NCI-H2107 treated with DMSO at 0.1 percent for 48 hours (cell line): ENCODE measurements around the gene RCBTB1.

ENCODE experiments used
- DNase-seq: peaks from one replicate; lab custom pipeline; 2025; ENCODE audit not compliant: unreplicated experiment; lab: John Stamatoyannopoulos, UW

Gene RCBTB1

DNA sequence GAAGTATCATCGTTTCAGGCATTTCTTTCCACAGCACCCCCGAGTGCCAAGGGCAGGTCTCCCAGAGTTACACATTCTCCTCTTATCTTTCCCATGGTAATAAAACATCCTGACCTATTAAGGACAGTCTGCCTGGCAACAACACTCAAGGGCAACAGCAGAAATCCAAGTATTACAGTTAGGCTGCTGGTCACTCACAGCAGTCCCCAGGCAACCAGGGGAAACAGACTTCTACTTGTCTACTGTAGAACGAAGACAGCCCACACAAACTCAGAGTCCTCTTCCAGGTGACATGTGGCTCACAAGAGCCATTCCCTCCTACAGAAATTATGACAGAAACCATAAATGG, 24.3 kb downstream of the RCBTB1 start:
- no peak for DNase-seq

DNA sequence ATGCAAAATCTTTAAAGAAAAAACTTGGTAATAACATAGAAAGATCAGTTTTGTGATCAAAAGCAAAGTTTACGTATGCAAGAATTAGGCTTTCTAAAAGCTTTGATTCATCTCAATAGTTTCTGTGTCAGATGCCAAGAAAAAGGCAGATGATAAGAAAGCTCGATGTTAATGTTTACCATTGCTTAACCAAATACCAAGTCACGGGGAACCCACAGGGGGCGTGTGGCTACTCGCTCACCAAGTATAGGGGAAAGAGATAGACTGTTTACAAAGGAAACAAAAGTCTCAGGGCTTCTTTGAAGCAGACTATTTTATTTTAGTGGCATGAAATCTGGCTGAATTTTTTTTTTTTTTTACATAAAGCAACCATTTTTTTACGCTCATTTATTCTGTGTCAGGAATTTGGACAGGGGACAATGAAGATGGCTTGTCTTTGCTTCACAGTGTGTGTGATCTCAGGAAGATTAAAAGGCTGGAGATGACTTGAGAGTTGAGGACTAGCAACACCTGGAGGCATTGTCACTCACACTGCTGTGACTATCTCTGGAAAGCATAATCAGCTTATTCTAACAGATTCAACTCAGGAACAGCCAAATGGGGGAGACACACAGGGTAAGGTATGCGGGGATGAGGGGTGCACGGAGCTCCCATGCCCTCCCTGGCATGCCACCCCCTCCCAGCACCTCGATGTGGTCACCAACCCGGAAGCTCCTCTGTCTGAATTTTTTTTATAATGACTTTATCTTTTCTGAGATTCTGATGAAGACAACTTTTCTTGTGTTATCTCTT, 24.9 kb downstream of the RCBTB1 start:
- DNase-seq: no peak

DNA sequence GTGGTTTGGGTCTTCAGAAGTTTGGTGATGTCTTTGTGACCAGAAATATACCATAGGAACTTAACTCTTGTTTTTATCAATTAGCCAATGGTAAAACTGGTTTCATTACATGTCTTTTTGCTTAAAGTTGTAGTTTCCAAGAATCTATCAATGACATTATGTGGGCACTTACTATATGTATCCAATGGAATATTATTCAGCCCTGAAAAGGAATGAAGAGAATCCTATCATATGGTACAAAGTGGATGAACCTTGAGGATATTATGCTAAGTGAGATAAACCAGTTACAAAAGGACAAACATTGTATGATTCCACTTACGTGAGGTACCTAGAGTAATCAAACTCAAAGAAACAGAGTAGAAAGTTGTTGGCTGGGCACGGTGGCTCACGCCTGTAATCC, 26.4 kb downstream of the RCBTB1 start:
- DNase-seq: no peak

DNA sequence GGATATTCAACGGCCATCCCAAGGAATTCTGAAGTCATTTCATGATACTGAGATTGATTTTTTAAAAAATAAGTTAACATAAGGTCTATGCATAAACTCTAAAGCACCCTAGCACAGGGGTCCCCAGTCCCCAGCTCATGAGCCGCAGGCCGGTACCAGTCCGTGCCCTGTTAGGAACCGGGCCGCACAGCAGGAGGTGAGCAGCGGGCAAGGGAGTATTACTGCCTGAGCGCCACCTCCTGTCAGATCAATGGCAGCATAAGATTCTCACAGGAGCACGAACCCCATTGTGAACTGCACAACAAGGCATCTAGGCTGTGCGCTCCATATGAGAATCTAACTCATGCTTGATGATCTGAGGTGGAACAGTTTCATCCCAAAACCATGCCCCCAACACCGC, 31.0 kb downstream of the RCBTB1 start:
- no peak for DNase-seq

DNA sequence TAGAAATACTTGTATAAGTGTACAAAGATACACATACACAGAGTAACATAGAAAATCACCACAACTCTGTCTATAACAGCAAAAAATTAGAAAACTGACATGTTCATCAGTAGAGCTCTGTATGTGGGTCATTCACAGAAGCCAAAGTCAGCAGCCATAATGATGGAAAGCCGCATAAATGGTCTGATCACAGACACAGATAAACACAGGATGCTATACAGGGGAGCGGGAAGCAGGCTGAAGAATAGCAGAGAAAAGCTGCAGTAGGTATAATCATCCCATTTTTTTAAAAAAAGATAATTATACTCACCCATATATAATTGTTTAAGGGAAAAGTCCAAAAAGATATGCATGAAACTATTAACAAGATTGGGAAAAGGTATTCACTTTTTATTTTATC, 31.5 kb downstream of the RCBTB1 start:
- no peak for DNase-seq

DNA sequence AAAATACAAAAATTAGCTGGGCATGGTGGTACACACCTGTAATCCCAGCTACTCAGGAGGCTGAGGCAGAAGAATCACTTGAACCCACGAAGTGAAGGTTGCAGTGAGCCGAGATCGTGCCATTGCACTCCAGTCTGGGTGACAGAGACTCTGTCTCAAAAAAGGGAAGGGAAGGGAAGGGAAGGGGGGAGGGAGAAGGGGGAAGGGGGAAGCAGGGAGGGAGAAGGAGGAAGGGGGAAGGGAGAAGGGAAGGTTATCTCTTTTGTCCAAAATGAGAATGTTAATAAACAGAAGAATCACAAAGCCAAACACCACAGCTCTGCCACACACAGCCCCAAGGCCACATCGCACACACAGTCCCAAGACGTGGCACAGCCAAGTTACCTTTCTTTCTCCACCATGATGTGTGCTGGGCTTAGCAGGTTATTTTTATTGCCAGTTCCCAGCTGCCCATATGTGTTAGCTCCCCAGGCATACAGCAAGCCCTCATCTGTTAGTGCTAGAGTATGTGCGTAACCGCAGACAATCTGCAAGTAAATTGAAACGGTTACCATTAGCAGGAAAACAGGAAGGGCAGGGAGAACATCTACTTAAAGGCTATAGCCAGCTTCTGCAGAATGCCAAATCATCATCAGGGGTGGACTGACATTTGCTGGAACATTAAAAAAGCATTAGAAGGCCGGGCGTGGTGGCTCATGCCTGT, 34.3 kb downstream of the RCBTB1 start:
- DNase-seq: no peak

DNA sequence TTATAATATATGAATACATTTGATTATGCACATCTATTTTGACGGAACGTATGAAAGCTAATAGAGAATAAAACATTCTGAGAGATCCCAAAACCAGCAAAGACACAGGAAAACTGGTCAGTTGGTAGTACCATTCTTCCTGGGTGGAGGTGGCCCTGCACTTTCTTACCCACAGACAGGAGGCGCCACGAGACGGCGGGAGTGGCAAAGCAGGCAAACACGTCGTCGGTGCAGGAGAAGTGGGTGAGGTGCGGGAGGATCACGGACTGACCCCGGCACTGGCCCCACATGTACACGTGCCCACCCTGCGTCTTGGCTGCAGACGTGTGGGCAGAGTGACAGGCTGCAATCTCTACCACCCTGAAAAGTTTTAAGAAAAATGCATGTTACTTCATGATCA, 36.1 kb downstream of the RCBTB1 start:
- DNase-seq: no peak

DNA sequence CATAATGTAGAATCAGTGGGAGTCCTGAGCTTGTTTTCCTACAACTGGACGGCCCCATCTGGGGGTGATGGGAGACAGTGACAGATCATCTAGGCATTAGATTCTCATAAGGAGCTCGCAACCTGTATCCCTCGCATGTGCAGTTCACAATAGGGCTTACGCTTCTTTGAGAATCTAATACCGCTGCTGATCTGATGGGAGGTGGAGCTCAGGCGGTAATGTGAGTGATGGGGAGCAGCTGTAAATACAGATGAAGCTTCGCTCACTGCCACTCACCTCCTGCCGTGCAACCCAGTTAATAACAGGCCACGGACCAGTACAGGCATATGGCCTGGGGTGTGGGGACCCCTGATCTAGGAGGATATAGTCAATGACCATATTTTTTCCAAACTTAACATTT, 38.8 kb downstream of the RCBTB1 start:
- DNase-seq: no peak

DNA sequence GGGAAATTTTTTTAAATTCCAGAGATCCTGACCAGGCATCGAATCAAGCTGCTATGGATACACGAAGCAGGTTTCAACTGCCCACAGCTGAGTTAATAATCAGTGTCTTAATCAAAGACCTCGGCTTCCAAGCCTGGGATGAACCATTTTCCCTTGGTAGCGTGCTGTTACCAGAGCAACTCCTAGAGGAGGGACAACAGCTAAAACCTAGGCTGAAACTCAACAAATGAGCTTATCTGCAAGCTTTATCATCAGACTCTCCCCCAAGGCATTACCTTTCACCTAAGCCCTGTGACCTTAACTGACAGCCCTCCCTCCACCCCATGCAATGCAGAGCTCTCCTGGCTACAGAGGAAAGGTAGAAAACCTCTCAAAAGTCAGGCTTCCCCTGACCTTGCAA, 39.7 kb downstream of the RCBTB1 start:
- no peak for DNase-seq

DNA sequence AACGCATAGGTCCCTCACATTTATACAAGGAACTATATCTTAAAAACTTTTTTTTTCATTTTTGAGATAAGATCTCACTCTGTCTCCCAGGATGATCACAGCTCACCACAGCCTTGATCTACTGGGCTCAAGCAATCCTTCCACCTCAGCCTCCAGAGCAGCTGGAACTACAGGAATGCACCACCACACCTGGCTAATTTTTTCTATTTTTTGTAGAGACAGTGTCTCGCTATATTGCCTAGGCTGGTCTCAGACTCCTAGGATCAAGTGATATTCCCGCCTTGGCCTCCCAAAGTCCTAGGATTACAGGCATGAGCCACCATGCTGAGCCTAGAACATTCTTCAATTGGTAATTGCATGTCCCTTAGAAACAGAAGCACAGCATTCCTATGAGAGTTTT, 41.7 kb downstream of the RCBTB1 start:
- no peak for DNase-seq

DNA sequence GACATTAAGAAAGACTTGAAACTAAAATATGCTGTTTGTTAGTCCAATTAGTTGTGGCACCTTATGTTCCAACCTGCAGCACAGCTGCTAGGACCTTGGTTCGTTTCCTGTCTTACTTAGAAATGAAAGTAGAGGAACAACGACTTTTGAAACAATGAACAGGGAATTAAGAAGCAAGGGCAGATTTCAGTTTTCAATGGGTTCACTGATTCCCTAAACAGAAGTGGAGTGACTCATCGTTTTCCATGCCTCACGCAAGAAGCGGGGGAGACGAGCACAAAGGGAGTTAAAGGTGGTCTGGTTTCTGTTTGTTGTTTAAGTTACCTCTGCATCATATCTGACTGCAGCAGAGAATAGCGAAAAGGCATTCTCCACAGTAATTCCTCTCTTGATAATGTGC, 44.8 kb downstream of the RCBTB1 start:
- no peak for DNase-seq

DNA sequence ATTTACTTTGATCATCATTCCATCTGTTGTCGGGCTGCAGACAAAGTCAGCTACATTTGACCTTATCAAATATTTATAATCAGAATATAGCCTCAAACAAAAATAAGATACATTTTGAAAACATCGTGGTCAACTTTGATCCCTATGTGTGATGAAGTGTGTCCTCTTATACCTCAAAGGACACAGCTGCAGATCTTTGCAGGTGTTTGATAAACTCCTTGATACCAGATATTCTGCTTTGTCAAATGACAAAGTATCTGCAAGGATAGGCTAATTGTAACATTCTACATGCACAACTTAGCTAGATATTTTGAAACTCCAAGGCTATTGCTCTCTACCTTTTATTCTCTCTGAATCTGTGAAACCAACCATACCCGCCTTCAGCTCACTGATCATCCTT, 45.6 kb downstream of the RCBTB1 start:
- no peak for DNase-seq

DNA sequence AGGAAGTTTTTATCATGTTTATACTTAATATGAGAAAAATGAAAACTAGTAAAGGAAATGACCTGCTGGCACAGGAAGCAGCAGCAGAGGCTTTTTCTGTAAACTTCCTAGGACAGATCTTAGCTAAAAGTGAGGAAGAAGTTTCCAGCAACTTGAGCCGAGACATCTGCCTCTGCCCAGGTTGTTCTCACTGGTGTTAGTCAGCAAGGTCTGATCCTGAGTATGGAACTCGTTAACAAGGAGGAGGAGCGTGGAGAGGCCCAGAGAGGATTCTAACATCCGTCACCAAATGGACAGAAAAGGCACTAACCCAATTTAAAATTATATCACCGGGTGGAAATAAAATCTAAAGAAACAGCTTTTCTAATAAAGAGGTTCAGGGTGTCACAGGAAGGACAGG, 46.0 kb downstream of the RCBTB1 start:
- DNase-seq: no peak

DNA sequence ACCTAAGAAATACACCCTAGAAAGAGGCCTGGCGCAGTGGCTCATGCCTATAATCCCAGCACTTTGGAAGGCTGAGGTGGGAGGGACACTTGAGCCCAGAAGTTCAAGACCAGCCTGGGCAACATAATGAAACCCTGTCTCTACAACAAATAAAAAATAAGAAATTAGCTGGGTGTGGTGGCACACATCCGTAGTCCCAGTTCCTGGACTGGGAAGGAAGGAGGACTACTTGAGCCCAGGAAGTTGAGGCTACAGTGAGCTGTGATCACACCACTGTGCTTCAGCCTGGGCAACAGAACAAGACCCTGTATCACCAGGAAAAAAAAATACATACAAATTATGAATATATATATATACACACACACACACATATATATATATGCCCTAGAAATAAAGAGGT, 47.0 kb downstream of the RCBTB1 start:
- no peak for DNase-seq

DNA sequence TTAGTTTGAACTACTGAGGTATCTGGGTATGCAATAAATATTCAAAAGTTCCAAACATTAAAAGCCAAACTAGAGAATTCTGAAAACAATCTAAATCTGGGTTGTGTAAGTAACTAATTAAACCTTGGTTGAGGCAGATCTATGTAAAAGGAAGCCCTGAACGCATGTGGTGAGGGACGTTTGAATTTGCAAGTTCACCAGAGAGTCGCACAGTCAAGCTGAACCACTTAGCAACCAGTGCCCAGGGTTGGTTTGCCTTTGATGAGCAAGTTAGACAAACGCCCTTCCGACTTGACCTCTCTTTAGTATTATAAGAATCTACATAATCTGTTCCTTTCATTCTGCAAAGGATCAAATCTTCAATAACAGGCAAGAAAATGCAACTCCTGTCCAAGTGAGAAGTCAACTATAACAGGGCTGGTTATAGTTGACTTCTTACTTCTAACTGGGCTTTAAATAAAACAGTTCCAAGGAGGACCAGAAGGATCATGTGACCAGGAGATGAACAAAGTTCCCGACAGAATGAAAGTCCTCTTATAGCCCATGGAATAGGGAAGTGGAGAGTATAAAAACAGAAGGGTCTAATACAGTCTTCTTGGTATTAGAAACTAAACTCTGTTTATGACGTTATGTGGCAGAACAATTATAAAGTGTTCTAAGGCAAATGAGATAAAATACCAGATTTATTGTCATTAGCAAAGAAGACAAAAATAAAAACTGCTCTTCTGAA, 49.0 kb downstream of the RCBTB1 start:
- no peak for DNase-seq

DNA sequence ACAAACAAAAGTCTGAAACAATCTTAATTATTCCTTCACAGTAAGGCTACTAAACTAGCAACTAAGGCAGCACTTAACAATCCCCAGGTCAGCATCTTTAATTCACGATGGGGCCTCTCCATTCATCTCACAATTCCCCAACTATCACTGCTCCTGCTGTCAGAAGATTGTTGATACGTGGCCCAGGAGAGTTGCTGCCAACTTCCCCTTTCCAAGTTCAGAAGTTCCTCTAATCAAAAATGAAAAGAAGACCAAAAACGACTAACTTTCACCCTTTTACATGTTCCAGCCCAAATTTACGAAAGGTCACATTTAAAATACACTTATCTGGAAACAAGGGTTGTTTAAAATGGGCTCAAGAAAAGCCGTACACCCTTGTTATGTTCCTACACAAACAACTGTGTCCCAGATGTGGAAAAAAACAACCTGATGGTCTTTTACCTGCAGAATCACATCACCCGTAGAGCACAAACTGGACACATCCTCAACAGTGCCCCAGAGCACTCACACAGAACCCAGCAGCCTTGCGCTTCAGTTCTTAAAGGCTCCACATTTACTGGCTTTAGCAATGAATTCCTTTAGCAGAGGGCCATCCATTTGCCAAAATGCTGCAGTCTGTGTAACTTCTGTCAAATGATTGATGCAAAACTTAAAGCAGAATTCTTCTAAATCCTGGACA, 51.6 kb downstream of the RCBTB1 start:
- DNase-seq: no peak

DNA sequence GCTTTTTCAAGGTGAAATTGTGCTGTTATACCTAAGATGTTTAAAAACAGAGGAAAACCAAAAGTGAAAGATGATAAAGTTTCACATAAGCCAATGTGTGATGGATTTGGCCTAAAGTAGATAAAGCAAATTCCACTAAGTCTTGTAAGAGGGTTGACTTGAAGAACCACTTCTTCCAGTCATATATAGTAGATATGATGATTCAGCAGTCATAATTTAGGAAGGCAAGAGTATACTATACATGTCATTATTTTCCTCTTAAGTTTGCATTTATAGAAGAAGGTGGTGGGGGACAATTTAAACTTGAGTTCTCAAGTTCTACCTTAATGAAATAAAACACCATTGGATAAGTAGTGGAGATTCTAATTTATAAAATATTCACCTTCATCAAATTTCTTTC, 52.3 kb downstream of the RCBTB1 start:
- no peak for DNase-seq

DNA sequence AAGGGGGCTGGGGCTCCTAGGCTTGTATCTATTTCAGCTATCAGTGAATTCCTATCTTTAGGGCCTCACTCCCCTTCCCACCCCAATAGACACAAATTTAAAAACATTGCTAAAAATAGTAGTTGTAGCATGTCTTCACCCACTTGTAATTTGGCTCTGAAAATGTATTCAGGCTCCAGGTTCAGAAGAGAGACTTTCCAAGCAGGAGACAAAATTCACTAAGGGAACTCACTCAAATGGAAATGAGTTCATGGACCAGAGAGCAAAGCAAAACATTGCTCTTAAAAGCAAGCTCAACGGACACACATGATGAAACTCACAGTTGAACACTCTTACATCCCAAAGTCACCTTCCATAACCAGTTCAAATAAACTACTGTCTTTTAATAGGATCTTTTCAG, 52.8 kb downstream of the RCBTB1 start:
- no peak for DNase-seq

DNA sequence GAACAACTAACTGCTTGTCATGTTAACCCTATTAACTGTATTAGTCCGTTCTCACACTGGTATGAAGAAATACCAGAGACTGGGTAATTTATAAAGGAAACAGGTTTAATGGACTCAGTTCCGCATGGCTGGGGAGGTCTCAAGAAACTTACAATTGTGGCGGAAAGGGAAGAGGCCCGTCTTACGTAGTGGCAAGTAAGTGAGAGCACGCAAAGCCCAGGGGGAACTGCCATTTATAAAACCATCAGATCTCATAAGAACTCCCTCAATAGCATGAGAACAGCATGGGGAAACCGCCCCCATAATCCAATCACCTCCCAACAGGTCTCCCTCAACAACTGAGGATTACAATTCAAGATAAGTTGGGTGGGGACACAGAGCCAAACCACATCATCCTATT, 54.9 kb downstream of the RCBTB1 start:
- no peak for DNase-seq

DNA sequence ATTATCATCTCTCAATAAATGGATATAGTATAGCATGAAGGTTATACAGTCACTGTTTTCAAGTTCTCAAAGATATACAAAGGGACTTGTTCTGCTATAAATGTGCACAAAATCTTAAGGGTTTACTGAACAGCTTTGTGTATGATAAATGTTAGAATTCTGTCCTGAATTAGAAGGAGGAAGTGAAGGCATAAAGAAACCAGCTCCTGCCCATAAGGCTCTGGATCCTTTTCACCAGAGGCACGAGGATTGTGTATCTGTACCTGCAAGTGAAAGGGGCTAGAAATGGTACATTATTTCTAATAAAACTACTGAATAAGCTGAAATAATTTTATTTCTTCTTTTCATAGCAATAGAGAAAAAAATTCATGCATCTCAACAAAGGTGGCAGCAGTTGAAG, 57.2 kb downstream of the RCBTB1 start:
- DNase-seq: no peak

DNA sequence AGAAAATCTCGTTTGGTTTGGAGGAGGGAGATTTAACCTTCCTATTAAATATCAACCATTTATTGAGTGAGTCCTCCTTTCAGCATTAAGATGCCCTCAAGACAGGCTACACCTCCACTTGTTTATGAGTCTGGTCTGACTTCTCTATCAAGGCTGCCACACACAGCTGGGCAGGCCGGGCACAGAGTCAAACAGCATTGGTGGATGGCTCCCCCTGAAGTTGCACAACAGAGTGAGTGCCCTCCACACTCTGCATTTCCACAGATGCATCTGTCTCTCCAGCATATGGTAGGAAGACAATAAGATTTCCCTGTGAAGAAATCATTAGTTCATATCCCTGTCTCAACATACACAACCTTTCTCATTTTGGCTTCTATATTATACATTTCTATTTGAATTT, 58.2 kb downstream of the RCBTB1 start:
- DNase-seq: no peak
